Epithelial cell of prostate (primary cell): ENCODE data around the gene SLC1A7.

ENCODE experiments used
- DNase-seq: peaks from one replicate; pipeline ENCODE4 v3.0.0-alpha.2; 2011; ENCODE audit warnings: low read depth, low spot score
- H3K27ac ChIP-seq: fragments of 450-650 bp; 2 replicates; pipeline ENCODE4 v1.5.1; 2017; ENCODE audit warnings: mild to moderate bottlenecking

SLC1A7 gene

DNA sequence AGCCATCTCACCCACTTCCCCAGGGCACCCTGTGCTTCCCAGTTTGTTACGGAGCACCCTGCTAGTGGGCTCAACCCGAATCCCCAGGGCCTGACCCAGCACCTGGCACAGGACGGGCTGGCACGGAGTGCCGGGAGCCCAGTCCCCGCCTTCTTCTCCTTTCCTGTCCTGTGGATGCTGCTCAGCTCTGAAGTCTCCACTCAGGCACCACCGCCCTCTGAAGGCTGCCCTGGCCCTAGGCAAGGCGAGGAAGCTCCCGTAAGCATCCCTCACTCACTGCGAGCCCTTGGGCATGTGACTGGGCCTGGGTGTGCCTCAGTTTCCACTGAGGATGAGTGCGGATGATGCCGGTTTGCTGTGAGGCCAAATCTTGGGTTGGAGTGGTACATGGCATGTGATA is 21.8 kb downstream of the SLC1A7 start:
- H3K27ac ChIP-seq: no peak overlapping the region
- DNase-seq: no peak

GRCh38 chr1:53117836-53118235 is 24.6 kb downstream of the SLC1A7 start:
- no peak for DNase-seq
- no peak overlapping the region for H3K27ac ChIP-seq

DNA sequence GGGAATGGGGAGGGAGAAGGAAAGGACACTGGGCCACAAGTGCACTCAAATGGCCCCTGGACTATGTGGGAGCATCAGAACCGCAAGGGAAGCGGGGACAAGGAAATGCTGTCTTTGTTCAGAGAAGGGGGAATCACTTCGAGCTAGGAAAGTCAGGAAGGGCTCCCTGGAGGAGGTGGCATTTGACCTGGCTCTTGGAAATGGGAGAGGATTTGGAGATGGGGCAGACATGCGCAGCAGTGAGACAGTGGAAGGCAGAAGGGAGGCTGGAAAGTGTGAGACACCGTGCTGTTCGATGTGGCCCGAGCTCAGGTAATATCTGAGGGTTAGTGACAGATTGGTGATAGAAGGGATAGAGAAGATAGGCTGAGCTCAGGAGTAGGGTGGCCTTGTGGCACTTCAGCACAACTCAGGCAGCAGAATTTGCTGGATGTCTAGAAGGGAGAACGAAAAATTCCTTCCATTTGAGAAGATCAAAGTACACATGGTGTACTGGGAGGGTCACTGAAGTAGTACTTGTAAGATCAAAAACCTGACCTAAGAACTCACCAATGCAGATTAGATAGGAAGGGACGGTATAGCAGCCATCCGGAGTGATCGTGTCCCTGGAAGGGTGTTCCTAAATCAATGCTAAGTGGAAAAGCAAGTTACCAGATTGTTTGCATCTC is 25.4 kb downstream of the SLC1A7 start:
- H3K27ac ChIP-seq: no peak overlapping the region
- no peak for DNase-seq

GRCh38 chr1:53116307-53116810 is 26.1 kb downstream of the SLC1A7 start:
- no peak for DNase-seq
- H3K27ac ChIP-seq: no peak overlapping the region

DNA sequence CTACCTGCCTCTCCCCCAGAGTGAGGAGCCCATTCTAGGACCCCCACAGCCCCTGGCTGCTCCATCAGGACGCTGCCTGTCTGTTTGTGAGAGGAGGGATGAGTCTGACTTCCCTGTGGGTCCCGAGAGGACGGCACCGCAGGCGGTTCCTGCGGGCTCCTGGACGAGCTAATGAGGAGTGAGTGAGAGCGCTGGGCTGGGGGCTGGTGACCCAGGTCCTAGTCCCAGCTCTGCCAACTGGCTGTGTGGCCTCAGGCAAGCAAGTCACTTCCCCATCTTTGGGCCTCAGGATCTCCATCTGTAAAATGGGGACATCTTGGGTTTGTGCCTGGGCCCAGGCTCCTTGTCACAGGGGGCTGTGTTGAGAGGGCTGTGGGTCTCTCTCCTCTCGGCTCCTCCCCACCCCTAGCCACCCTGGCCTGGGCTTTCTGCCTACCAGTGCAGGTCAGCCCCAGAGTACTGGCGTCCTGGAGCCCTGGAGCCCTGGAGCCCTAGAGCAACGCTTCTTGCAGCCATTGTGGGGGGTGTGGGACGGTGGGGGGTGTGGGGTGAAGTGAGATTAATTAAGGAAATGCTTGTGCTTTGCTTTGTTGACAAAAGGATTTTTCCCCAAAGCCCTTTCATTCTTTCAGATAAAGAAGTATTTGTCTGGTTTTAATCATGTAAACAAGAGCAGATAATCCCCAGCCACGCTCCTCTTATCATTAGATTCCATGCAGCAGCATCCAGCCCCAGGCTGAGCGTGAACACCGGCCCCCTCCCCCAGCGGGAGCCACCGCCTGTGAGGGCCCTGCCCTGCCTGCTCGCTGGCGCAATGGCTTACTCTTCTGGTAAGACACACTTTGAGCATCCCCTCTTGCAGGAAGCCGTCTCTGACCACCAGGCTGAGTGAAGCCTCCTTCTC is 26.8 kb downstream of the SLC1A7 start:
- no peak overlapping the region for H3K27ac ChIP-seq
- no peak for DNase-seq

GRCh38 chr1:53114581-53115400 is 27.6 kb downstream of the SLC1A7 start:
- DNase-seq: no peak
- no peak overlapping the region for H3K27ac ChIP-seq

- H3K27ac ChIP-seq: no peak overlapping the region
- DNase-seq: no peak
Observed at GRCh38 chr1:53114090-53114489, 28.3 kb downstream of the SLC1A7 start.

GRCh38 chr1:53112861-53113260 is 29.6 kb downstream of the SLC1A7 start:
- no peak overlapping the region for H3K27ac ChIP-seq
- no peak for DNase-seq

DNA sequence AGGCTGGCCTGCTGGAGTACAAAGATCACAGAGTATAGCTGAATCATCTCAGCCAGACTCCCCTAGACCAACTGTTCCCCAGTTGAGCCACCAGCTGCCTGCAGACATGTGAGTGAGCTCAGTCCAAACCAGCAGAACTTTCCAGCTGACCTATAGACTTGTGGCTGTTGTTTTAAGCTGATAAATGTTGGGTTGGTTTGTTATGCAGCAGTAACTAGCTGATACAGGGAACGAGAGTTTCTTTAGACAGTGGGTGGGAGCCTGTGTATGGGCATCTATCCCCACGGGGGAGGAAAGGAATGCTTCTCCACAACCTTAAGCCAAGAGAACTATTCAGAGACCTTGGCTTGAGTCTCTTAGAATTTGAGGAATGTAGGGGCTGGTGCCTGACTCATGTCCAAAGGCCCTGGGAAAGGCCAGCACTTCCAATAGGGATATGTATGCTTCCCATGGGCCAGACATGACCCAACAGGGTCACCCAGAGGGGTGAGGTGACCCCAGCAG is 30.1 kb downstream of the SLC1A7 start:
- no peak for DNase-seq
- H3K27ac ChIP-seq: no peak overlapping the region

DNA sequence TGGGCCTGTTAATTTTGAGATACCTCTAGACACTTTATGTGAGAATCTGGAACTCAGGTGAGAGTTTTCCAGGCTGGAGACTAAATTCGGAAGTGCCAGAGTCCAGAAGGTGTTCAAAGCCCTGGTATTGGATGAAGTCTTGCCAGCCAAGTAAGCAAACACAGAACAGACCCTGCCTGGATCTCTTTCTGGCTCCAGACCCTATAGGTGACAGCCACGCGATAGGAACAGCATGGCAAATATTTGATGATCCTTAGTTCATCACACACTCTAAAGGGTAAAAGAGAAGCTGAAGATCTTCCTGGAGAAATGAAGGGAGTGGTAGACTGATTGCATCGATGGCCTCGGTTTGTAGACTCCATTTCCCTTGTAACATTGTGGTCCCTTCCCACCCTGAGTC is 30.7 kb downstream of the SLC1A7 start:
- no peak overlapping the region for H3K27ac ChIP-seq
- DNase-seq: no peak

GRCh38 chr1:53111073-53111556 is 31.3 kb downstream of the SLC1A7 start:
- no peak for DNase-seq
- H3K27ac ChIP-seq: no peak overlapping the region

- DNase-seq: no peak
Observed at GRCh38 chr1:53110370-53111072, 31.9 kb downstream of the SLC1A7 start.

DNA sequence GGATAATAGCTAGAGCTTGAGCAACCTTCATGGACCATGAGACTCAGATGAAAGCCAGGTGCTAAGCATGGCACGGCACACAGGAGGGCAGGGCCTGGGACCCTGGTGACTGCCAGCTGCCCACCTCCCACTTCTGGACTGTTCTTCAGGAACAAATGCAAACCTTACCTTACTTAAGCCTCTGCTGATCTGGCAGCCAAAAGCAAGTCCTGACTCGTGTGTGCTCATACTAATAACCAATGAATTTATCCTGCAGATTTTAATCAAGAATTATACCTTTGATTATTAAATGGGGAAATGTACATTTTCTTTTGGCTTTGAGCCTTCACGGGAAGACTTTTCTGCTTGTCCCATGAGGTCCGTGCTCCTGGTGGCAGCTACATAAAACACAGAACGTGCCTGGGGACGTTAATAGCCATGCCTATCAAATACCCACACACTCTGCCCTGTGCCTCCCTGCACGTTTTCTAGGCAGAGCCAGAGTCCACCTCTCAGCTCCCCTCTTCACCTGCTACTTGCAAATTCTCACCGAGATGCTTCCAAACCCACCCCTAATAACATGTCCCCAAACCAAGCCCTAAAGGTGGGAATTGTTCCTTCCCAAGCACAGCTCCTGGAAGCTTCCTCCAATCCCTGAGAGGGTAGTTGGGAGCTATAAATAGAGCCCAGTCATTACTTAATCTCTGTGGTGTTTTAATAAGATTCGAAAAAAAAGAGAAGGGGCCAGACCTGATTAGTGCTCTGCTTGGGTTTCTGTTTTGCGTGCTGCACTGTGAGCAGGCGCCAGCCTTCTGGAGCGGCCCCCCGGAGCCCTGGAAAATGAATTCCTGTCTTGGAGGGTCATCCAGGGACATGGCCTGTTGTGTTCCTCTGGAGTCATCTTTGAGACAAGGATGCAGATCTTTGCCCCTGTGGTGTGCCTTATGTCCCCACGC is 33.5 kb downstream of the SLC1A7 start:
- H3K27ac ChIP-seq: no peak overlapping the region

More at GRCh38 chr1:53110370-53111072, 31.9 kb downstream of the SLC1A7 start:
- H3K27ac ChIP-seq: no peak overlapping the region

GRCh38 chr1:53107570-53108322 is 34.7 kb downstream of the SLC1A7 start:
- DNase-seq: peak; percentile 22
- H3K27ac ChIP-seq: no peak overlapping the region

More for the DNA sequence above, 33.5 kb downstream of the SLC1A7 start:
- DNase-seq: peak; percentile 18

- no peak overlapping the region for H3K27ac ChIP-seq
- DNase-seq: no peak
Observed at GRCh38 chr1:53107090-53107489, 35.3 kb downstream of the SLC1A7 start.

DNA sequence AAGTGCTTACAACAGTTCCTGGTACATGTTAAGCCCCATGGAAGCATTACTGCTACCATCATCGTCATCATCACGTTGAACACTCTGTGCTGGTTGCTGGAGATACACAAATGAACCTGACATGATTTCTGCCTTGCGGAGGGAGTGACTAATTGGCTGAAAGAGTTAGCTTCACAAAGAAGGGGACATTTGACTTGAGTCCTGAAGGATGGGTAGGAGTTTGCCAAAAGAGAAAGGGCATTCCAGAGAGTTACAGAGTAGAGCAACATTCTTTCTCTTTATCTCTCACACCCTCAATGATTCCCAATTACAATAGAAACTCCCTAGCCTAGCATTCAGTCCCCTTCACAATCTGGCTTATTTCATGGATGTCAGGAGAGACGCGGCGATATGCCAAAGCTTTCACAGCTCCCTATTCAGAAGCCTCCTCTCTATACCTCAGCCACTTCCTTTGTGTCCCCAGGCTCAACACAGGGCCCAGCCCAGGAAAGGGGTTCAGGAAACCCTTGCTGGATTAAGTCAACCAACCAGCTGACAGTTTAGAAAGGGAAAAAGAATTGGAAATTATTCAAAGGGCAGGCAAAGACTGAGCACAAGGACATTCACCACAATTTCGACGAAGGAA is 38.0 kb downstream of the SLC1A7 start:
- DNase-seq: no peak
- H3K27ac ChIP-seq: no peak overlapping the region

DNA sequence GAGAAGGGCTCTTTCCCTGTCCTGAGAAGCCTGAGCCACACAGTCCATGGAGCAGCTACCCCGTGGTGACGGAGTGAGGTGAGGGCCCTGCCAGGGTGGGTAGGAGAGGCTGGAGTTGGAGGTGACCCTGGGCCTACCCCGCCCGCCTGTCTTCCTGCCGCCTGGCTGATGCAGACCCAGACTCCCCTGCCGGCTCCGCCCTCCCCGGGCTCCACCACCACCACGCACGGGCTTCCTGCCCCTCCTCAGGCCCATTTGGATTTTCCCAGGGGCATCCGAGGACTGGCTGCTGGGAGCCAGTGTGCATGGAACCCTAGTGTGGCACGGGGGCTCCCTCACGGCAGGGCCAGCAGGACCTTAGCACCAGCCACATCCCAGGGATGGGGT is 47.9 kb downstream of the SLC1A7 start:
- no peak for DNase-seq
- H3K27ac ChIP-seq: no peak overlapping the region
